Ovary (tissue), 10 donors: ENCODE data around the gene ZNF664. TPM values are rescaled to one million over a fixed set of nuclear protein-coding genes. Genes with fewer than 3 reads are reported as not detected.

Experiments
- DNase-seq, 5 donors: peaks; one replicate each; pipeline ENCODE4 v3.0.0-alpha.2; 2019 to 2020
- H3K27ac ChIP-seq, 2 donors: fragments of 200-600 bp; one replicate each; pipeline versions ENCODE4 v1.5.1 to v1.8.0; 2019 to 2022
- H3K27me3 ChIP-seq: fragments of 200-600 bp; one replicate; pipeline ENCODE4 v1.8.0; 2022
- H3K36me3 ChIP-seq: fragments of 200-600 bp; sonication (generic); one replicate; pipeline ENCODE4 v1.5.1; 2019
- H3K4me1 ChIP-seq: one replicate; pipeline ENCODE4 v1.8.1; 2013; ENCODE audit warnings: mild to moderate bottlenecking, moderate library complexity; ENCODE audit not compliant: insufficient read depth
- H3K4me3 ChIP-seq: fragments of 200-600 bp; sonication (generic); one replicate; pipeline ENCODE4 v1.5.1; 2017
- H3K9me3 ChIP-seq, 2 donors: fragments of 200-600 bp in 1 of 2; sonication (generic) in 1 of 2; one replicate each; pipeline versions ENCODE4 v1.5.1 to v1.8.1; 2013 to 2019; ENCODE audit warnings: mild to moderate bottlenecking in 1 of 2, moderate library complexity in 1 of 2
- EP300 ChIP-seq: sonication (generic); formaldehyde crosslinking; IDR thresholded peaks from one replicate; pipeline ENCODE4 v1.6.1; 2017; ENCODE audit warnings: antibody characterized with exemption
- POLR2A ChIP-seq: fragments of 450-650 bp; IDR thresholded peaks from one replicate; pipeline ENCODE4 v1.6.1; 2017; ENCODE audit warnings: antibody characterized with exemption, mild to moderate bottlenecking, moderate library complexity
- WGBS, 3 donors: extraction: QIAGEN DNeasy Blood & Tissue Kit in 1 of 3; methylation state at CpG; one replicate each; pipeline versions ENCODE4 v1.1.5 to v1.1.7; 2013 to 2017; 5-methylcytosine and 5-hydroxymethylcytosine counted together
- intact Hi-C, 4 donors: fragments of 100-400 bp; cut with DNase I; formaldehyde crosslinking; loops; one replicate each; pipeline versions ENCODE4 v1.11.0 to v1.15.1; 2022 to 2023
- long read RNA-seq, 3 donors: library from polyadenylated mRNA in 2 of 3; unstranded in 2 of 3; transcript quantifications; one replicate each; pipeline ENCODE4 v2.0.0 and lab custom pipeline, GENCODE V29; 2021 to 2026
- polyA plus RNA-seq, 2 donors: library from polyadenylated mRNA; stranded (reverse); fragments of 200-250 nt in 1 of 2; fragments of 350-450 nt in 1 of 2; fragmentation: Illumina TruSeq in 1 of 2; extraction: RNeasy Lipid Tissue Mini Kit (QIAGEN cat#74804) in 1 of 2; gene quantifications; one replicate each; pipeline ENCODE4 v1.2.3, GENCODE V29; 2013 to 2014
- total RNA-seq, 7 donors: library from RNA; depleted of rRNA in 2 of 7; stranded (reverse); fragments of >200 nt in 2 of 7; fragmentation: NEBNext Ultra II Directional in 3 of 7; extraction: Animal tissue kit (Norgen Biotek cat#: 25700) in 3 of 7; gene quantifications; one replicate each; pipeline versions ENCODE4 v1.1.0 to v1.2.4, GENCODE V29; 2016 to 2023
- TF ChIP-seq, protein P1 (sequence below), 3 donors: fragments of 450-650 bp in 2 of 3; fragments of 200-600 bp in 1 of 3; IDR thresholded peaks; one replicate each; pipeline versions ENCODE4 v1.5.1 to v1.8.0; 2016 to 2022; ENCODE audit warnings: antibody characterized with exemption in 3 of 3, mild to moderate bottlenecking in 1 of 3
- donor health status: DM: no; HTN: no; CAD: no; lungs with moderate emphysema.
- donor health status: DM: no; HTN: no; CAD: no.
- donor health status: Bipolar disorder and iron deficiency.
- donor health status: DM: yes; HTN: yes; CAD: no.
- donor health status: DM: no; HTN: no; CAD: no.
- donor health status: DM: yes; HTN: yes; CAD: no.

Gene ZNF664
- 10 to 100 TPM; 47.6 to 74.7 (median 67.8) TPM for total RNA-seq
- polyA plus RNA-seq = 10 to 100 TPM; 33.5 to 52.5 TPM
- long read RNA-seq, donor 1, partial matches to known transcripts = 0 of 8 reads
- long read RNA-seq, donor 1, other reads (novel, unspliced or antisense) = 2 of 8 reads
- long read RNA-seq, donor 2, full-length matches to known transcripts = 44 of 98 reads
- long read RNA-seq, donor 2, partial matches to known transcripts = 14 of 98 reads
- long read RNA-seq, donor 2, other reads (novel, unspliced or antisense) = 40 of 98 reads
- long read RNA-seq, donor 3, partial matches to known transcripts = 0 of 5 reads
- long read RNA-seq, donor 3, other reads (novel, unspliced or antisense) = 4 of 5 reads

DNA sequence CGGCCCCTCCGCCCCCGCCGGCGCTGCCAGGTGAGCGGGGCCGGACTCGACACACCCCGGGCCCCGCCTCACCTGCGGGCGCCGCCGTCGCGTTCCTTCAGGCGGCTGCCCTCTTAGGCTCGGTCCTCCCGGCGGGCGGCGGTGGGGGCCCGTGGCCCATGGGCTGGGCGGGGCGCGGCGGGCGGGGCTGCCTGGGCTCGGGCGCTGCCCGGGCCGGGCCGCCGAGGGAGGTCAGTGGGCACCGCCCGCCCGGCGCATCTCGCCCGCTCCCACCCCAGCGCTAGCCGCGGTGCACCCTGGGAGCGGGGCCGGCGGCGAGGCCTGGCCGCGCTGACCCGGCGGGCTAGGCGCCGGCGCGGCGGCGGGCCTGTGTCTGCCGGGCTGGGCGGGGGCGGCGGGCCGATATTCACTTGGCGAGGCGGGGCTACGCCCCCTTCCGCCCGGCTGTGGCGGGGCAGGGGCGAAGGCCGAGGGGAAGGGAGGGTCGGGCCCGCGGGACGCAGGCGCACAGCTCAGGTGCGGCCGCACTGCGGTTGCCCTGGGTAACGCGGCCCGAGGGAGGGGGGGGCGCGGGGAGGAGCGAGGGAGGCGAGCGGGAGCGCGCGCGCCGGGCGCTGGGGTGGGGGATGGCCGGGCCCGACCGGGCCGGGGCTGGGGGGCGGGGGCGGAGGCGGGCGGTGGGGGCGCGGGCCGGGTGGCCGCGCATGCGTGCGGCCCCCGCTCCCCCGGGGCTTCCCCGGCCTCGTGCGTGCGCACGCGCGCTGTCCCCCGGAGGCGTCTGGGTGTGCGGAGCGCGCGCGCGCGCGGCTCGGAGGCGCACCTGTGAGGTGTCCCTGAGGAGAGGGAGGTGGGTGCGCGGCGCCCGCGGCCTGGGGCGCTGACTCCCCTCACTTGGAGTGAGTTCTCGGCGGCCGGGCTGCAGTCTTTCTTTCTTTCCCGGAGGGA, at the start of gene ZNF664, which contains the start of gene CCDC92:
ZNF664 (plus strand) TSS at position 759 of the 945 bp plus-strand sequence. CDS start 38,930 bp downstream, outside the sequence.
CCDC92 (minus strand) TSS at position 375 of the 945 bp plus-strand sequence. CDS start 28,526 bp downstream, outside the sequence.
- H3K4me1 ChIP-seq = no peaks in the 10 kb centered on the region
- H3K4me3 ChIP-seq = peak within 1 kb of the TSS; percentile 84
- no peaks in the 10 kb centered on the region for H3K27me3 ChIP-seq
- 1% methylated on average over 39 to 130 of the region's 138 CpGs for WGBS, 3 donors
- no peaks in the 10 kb centered on the region for H3K9me3 ChIP-seq
- DNase-seq = peak; percentile 93 to 96 (median 96)
- H3K36me3 ChIP-seq = no peaks in the 10 kb centered on the region
- TF ChIP-seq EP300 (no peak), POLR2A (peak; percentile 39)
- TF ChIP-seq, protein P1, sequence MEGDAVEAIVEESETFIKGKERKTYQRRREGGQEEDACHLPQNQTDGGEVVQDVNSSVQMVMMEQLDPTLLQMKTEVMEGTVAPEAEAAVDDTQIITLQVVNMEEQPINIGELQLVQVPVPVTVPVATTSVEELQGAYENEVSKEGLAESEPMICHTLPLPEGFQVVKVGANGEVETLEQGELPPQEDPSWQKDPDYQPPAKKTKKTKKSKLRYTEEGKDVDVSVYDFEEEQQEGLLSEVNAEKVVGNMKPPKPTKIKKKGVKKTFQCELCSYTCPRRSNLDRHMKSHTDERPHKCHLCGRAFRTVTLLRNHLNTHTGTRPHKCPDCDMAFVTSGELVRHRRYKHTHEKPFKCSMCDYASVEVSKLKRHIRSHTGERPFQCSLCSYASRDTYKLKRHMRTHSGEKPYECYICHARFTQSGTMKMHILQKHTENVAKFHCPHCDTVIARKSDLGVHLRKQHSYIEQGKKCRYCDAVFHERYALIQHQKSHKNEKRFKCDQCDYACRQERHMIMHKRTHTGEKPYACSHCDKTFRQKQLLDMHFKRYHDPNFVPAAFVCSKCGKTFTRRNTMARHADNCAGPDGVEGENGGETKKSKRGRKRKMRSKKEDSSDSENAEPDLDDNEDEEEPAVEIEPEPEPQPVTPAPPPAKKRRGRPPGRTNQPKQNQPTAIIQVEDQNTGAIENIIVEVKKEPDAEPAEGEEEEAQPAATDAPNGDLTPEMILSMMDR (IDR thresholded peaks at IDR 0.05) = peak in 2 of 3 donors; percentile 34 to 41
- intact Hi-C loops = no loop called here
- H3K27ac ChIP-seq = peak within 1 kb of the TSS; percentile 96 to 98

DNA sequence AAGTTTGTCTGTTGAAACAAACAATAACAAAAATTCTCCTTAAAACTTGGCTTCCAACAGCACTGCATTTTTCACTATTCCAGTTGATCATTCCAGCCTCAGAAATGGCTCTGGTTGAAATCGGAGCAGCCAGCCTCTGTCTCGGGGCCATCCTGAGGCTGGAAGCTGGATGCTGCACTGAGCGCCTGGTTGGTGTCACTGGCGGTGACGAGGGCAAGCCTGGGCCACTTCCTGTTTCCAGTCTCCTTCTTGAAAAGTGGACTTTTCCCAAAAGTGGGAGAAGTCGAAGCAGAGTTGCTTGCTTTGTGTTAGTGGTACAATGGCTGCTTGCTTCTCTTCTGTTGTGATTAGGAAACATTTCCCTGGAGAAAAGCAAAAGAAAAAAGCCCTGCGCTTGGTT, 49.1 kb upstream of the ZNF664 start:
- Histone ChIP-seq H3K27ac (no peak overlapping the region), H3K9me3 (no peaks in the 10 kb centered on the region), H3K27me3 (no peaks in the 10 kb centered on the region), H3K36me3 (no peaks in the 10 kb centered on the region), H3K4me3 (no peak overlapping the region), H3K4me1 (no peaks in the 10 kb centered on the region)
- intact Hi-C loops = no loop called here
- 62 to 66% (median 65%) methylated on average over 7 of the region's 7 CpGs for whole genome bisulfite sequencing, 3 donors
- no peak for DNase-seq
- TF ChIP-seq, protein P1 (IDR thresholded peaks at IDR 0.05) = no peak
- no peak for TF ChIP-seq EP300
- no peak for TF ChIP-seq POLR2A

DNA sequence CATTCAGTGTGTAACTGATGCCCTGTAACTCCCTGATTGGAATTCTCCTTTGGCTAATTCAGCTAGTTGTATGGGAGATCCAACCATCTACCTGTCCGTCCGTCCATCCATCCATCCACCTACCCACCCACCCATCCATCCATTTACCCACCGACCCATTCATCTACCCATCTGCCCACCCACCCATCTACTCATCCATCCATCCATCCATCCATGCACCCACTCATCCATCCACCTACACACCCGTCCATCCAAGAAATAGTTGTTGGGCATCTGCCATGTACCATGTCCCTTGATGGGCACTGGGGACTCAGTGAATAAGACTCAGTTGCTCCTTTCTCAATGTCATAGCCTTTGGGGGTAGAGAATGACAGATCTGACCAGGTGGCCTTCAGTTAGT, 48.5 kb upstream of the ZNF664 start:
- Histone ChIP-seq H3K27ac (no peak overlapping the region), H3K27me3 (no peaks in the 10 kb centered on the region), H3K9me3 (no peaks in the 10 kb centered on the region), H3K36me3 (no peaks in the 10 kb centered on the region), H3K4me3 (no peak overlapping the region), H3K4me1 (no peaks in the 10 kb centered on the region)
- DNase-seq = no peak
- 93 to 95% (median 94%) methylated on average over 4 of the region's 4 CpGs for WGBS, 3 donors
- no peak for TF ChIP-seq POLR2A
- TF ChIP-seq, protein P1 (IDR thresholded peaks at IDR 0.05) = no peak
- no peak for TF ChIP-seq EP300
- intact Hi-C loops = no loop called here

DNA sequence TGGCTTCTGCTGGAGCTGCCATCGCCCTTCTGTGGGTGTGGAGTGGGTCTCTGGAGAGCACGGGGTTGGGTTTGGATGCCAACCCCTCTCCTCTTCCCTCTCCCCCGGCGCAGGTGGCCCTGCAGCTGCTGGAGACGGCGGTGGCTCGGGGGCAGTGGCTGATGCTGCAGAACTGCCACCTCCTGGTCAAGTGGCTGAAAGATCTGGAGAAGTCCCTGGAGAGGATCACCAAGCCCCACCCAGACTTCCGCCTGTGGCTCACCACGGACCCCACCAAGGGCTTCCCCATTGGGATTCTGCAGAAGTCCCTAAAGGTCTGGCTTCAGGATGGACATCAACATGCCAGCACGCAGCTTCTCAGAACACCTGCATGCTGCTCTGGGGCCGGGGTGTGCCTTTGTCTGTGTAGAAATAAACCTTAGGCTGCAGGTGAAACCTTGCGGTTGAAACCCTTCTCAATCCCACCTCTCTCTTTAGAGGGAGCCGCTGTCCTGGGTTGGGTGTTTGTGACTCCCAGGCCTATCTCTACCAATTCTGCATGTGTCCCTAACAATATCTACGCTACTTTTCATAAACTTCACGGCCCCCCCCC, 44.6 kb upstream of the ZNF664 start:
- Histone ChIP-seq H3K9me3 (no peaks in the 10 kb centered on the region), H3K27ac (no peak overlapping the region), H3K27me3 (no peaks in the 10 kb centered on the region), H3K36me3 (no peaks in the 10 kb centered on the region), H3K4me3 (no peak overlapping the region), H3K4me1 (no peaks in the 10 kb centered on the region)
- intact Hi-C loops = no loop called here
- WGBS, 3 donors = 78 to 90% (median 79%) methylated on average over 15 of the region's 15 CpGs
- no peak for DNase-seq
- no peak for TF ChIP-seq EP300
- no peak for TF ChIP-seq POLR2A
- TF ChIP-seq, protein P1 (IDR thresholded peaks at IDR 0.05) = no peak
